ENCODE results near the gene WASF2.

Gene WASF2

DNA sequence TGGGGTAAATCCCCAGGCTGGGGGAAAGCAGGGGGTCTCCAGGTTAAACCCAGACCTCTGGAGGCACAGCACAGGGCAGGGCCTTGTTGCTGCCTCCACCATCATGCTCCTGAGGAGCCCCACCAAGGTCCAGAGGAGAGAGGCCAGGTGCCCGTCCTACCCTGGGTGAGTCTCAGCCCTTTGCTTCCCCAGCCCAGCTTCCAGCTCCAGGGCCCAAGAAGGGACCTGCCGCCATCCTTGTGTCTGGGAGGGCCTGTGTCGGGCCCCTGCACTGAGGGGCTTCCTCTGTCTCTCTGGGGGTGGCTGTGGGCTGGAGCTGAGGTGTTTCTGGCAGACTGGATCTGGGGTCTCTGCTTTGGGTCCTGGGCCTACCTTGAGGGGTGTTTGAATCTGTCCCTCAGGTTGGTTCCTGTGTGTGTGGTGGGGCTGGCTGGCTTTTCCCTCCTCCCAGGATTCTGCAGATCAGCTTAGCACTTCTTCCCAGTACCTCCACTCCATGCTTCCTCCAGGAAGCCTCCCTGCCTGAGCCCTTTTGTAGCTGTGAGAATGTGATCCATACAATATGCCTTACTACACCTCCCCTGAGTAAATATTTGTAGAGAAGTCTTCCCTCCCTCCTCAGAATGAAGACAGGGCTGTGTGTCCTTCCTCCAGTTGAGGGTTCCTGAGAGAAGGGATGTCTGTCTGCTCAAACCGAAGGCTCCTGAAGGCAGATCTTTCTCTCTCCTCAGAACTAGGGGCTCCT is 91.4 kb downstream of the WASF2 start:
- H3K4me3 ChIP-seq (ENCODE audit: low read depth, low read length) = no peak overlapping the region
- TF ChIP-seq, protein P1, sequence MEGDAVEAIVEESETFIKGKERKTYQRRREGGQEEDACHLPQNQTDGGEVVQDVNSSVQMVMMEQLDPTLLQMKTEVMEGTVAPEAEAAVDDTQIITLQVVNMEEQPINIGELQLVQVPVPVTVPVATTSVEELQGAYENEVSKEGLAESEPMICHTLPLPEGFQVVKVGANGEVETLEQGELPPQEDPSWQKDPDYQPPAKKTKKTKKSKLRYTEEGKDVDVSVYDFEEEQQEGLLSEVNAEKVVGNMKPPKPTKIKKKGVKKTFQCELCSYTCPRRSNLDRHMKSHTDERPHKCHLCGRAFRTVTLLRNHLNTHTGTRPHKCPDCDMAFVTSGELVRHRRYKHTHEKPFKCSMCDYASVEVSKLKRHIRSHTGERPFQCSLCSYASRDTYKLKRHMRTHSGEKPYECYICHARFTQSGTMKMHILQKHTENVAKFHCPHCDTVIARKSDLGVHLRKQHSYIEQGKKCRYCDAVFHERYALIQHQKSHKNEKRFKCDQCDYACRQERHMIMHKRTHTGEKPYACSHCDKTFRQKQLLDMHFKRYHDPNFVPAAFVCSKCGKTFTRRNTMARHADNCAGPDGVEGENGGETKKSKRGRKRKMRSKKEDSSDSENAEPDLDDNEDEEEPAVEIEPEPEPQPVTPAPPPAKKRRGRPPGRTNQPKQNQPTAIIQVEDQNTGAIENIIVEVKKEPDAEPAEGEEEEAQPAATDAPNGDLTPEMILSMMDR (IDR thresholded peaks at IDR 0.05; ENCODE audit: low read depth, low read length) = no peak
- no peak for TF ChIP-seq POLR2A (IDR thresholded peaks at IDR 0.05; ENCODE audit: extremely low read depth, insufficient read length)
- TF ChIP-seq MYC (IDR thresholded peaks at IDR 0.05; ENCODE audit: low read depth, low read length) = no peak
- TF ChIP-seq, protein P2, sequence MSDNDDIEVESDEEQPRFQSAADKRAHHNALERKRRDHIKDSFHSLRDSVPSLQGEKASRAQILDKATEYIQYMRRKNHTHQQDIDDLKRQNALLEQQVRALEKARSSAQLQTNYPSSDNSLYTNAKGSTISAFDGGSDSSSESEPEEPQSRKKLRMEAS (IDR thresholded peaks at IDR 0.05; ENCODE audit: low read depth, low read length) = no peak
- no peak for DNase-seq (ENCODE audit: low read depth)

DNA sequence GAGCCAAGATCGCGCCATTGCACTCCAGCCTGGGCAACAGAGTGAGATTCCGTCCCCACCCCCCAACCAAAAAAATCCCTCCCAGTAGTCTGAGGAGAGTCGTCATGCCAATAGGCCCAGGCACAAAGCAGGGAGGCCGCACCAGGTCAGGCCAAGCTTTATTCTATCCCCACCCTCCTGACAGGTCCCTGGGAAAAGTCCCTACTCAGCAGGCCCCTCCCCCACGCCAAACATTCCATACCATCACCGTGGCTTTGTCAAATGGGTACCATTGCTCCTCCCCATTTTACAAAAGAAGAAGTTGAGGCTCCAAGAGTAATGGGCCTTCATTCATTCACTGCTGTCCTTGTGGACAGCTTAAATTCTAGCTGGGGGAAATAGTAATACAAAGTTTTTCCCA is 92.2 kb downstream of the WASF2 start:
- no peak for DNase-seq (ENCODE audit: low read depth)

DNA sequence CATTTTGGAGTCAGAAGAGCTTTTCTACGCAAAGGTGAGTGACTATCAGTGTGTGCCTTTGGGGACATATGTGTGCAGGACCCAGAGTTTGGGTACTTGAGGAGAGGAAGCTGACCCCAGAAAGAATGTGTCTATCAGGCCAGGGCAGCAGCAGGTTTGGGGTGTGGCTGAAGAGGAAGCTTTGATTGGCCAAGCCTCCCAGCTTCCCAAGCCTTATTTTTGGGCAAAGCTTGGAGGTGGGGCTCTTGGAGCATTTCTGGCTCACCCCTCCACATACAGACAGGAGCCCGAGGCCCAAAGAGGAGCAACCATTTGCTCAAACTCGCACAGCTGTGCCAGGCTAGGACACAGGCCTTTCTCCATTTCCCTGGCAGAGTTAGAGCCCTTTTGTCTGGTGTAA is 92.9 kb downstream of the WASF2 start:
- H3K4me3 ChIP-seq (ENCODE audit: low read depth, low read length) = no peak overlapping the region
- TF ChIP-seq MYC (IDR thresholded peaks at IDR 0.05; ENCODE audit: low read depth, low read length) = no peak
- TF ChIP-seq, protein P1 (IDR thresholded peaks at IDR 0.05; ENCODE audit: low read depth, low read length) = no peak
- TF ChIP-seq, protein P2 (IDR thresholded peaks at IDR 0.05; ENCODE audit: low read depth, low read length) = no peak
- TF ChIP-seq POLR2A (IDR thresholded peaks at IDR 0.05; ENCODE audit: extremely low read depth, insufficient read length) = no peak
- no peak for DNase-seq (ENCODE audit: low read depth)

More for the DNA sequence above, 92.2 kb downstream of the WASF2 start:
- no peak overlapping the region for H3K4me3 ChIP-seq (ENCODE audit: low read depth, low read length)
- TF ChIP-seq, protein P2 (IDR thresholded peaks at IDR 0.05; ENCODE audit: low read depth, low read length) = no peak
- TF ChIP-seq, protein P1 (IDR thresholded peaks at IDR 0.05; ENCODE audit: low read depth, low read length) = no peak
- TF ChIP-seq MYC (IDR thresholded peaks at IDR 0.05; ENCODE audit: low read depth, low read length) = no peak

DNA sequence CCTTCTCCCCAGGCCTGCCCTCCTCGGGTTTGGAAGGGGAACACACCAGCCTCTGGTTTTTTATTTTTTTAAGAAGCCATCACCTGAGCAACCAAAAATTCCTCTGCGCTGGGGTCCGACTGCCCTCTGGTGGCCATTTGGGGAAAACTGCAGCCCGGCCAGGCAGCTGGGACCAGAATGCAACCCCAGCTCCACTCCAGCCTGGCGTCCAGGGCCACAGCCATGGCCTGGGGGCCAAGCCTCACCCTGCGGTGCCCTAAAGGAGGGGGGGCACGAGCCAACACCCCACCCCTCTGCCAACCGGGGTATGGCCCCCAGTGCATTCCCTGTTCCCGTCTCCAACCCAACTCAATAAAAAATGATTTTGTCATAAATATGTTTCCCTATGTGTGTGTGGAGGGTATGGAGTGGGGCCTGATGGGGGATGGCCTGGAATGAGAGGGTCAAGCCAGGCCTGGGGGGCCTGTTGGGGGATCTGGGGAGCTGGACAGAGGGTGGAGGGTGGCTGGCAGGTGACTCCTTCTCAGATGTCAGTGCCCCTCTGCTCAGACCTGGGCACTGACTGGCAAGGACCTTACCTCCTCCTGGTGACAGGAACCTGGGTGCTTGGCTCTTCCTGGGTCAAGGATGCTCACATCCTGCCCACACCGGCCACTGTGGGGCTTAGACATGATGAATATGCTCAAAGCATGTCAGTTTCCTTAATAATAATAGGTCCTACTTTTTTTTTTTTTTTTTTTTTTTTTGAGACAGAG is 94.3 kb downstream of the WASF2 start:
- peak; percentile 79 for DNase-seq (ENCODE audit: low read depth)
- no peak overlapping the region for H3K4me3 ChIP-seq (ENCODE audit: low read depth, low read length)
- no peak for TF ChIP-seq POLR2A (IDR thresholded peaks at IDR 0.05; ENCODE audit: extremely low read depth, insufficient read length)
- TF ChIP-seq MYC (IDR thresholded peaks at IDR 0.05; ENCODE audit: low read depth, low read length) = peak; percentile 48
- TF ChIP-seq, protein P1 (IDR thresholded peaks at IDR 0.05; ENCODE audit: low read depth, low read length) = peak; percentile 88
- TF ChIP-seq, protein P2 (IDR thresholded peaks at IDR 0.05; ENCODE audit: low read depth, low read length) = no peak

DNA sequence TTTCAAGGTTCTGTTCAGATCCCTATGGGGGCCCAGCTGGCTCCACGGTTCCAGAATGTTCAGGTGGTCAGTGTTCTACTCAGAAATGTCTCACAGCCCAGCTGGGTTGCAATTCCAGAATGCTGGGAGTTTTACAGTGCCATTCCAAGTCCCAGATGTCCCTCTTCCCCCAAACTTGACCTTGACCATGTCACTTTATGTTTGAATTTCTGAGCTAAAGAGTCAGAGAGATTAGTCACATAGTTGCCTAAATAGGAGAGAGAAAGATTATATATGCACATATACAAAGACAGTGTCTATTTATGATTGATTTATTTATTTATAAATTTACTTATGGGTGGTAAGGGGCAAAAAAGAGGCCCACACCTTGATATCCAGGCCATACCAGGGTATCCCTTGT is 95.0 kb downstream of the WASF2 start:
- TF ChIP-seq POLR2A (IDR thresholded peaks at IDR 0.05; ENCODE audit: extremely low read depth, insufficient read length) = no peak
- no peak for DNase-seq (ENCODE audit: low read depth)

DNA sequence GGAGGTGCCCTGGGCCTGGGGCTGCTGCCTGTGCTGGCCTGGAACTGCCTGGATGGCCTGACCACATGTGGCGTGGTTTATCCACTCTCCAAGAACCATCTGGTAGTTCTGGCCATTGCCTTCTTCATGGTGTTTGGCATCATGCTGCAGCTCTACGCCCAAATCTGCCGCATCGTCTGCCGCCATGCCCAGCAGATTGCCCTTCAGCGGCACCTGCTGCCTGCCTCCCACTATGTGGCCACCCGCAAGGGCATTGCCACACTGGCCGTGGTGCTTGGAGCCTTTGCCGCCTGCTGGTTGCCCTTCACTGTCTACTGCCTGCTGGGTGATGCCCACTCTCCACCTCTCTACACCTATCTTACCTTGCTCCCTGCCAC is 95.7 kb downstream of the WASF2 start:
- H3K4me3 ChIP-seq (ENCODE audit: low read depth, low read length) = no peak overlapping the region
- TF ChIP-seq POLR2A (IDR thresholded peaks at IDR 0.05; ENCODE audit: extremely low read depth, insufficient read length) = no peak
- DNase-seq (ENCODE audit: low read depth) = no peak

More for the DNA sequence above, 95.0 kb downstream of the WASF2 start:
- H3K4me3 ChIP-seq (ENCODE audit: low read depth, low read length) = no peak overlapping the region
